ENCODE results near the gene GJA1.

GRCh38 chr6:121460170-121460569 is 24.7 kb downstream of the GJA1 start:
- TF ChIP-seq CTCF (IDR thresholded peaks at IDR 0.05) (no peak), POLR2A (IDR thresholded peaks at IDR 0.05) (no peak)

All from prostate gland (tissue), 2 donors.